ENCODE results near the gene SRPK2.

SRPK2 gene

DNA sequence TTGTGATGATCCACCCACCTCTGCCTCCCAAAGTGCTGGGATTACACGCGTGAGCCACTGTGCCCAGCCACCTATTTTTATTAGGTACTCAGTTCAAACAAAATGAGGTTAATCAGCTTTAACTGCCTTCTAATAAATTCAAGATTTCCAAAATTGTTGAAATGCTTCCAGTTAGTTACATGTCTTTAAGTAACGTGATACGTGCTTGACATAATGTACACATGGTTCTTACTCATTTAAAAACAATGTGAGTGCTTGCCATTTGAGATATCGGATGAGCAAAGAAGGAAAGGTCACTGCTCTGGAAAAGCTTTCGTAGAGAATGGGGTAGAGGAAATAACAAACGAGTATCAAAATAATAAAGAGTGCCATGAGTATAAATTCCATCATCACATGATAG is 291.1 kb downstream of the SRPK2 start:
- DNase-seq (ENCODE audit: low spot score): no peak

DNA sequence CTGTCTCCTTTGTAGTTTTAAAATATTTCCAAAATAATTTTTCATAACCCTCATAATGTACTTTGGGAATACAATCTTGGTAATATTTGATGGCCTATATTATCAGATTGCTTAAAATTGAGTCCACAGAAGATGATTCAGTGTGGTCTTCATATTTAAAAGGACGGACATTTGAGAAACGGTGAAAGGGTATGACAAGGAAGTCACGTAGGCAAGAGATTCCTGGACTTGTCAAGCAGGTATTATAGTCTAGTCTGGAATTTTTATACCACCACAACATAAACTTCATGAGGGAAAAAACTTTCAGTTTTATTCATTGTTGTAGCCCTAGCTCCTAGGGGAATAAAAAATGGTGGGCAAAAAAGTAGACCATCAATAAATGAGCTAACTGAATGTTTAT is 292.4 kb downstream of the SRPK2 start:
- no peak for DNase-seq (ENCODE audit: low spot score)

DNA sequence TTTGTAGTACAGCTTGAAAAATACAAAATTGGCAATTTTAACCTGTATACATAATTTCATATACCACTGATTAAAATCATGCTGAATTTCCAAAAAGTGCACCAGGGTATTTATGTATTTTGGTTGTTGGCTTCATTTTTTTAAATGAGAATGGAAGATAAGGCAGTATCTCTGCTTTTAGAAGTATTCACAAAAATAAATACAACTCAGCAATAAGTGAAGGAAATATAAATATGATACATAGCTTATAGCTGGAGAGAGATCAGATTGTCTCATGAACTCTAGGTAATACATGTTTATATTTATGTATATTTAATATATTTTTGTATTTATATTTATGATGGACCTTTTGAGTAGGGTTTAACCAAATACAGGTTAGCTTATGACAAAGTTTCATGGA is 293.8 kb downstream of the SRPK2 start:
- no peak for DNase-seq (ENCODE audit: low spot score)

GRCh38 chr7:105088456-105088855 is 300.3 kb downstream of the SRPK2 start:
- DNase-seq (ENCODE audit: low spot score): no peak

- no peak for DNase-seq (ENCODE audit: low spot score)
Observed at GRCh38 chr7:105087981-105088380, 300.7 kb downstream of the SRPK2 start.

GRCh38 chr7:105086850-105087249 is 301.9 kb downstream of the SRPK2 start:
- DNase-seq (ENCODE audit: low spot score): no peak

DNA sequence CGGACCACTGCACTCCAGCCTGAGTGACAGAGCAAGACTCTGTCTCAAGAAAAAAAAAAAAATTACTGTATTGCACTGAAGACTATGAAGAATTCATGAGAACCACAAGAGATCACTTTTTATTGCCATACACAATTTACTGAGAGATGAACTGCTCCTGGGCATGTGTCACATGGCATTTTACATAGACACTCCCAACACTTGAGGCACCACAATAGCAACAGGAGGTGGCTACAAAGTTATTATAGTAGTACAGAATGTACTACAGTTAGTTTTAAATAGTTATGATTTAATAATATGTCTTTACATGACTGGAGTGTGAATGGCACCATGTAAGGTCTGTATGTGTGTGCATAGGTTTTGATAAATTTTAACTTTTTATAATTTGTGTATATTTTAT is 304.1 kb downstream of the SRPK2 start:
- no peak for DNase-seq (ENCODE audit: low spot score)

DNA sequence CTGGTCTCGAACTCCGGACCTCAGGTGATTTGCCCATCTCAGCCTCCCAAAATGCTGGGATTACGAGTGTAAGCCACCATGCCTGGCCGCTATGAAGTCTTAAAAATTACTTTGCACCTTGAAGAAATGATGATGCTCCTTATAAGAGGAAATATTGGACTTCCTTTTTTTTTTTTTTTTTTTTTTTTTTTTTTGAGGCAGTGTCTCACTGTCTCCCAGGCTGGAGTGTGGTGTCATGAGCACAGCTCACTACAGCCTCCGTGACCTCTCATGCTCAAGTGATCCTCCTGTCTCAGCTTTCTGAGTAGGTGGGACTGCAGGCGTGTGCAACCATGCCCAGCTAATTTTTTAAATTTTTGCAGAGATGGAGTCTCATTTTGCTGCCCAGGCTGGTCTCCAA is 309.4 kb downstream of the SRPK2 start:
- DNase-seq (ENCODE audit: low spot score): no peak

- no peak for DNase-seq (ENCODE audit: low spot score)
Observed at GRCh38 chr7:105073143-105073542, 315.6 kb downstream of the SRPK2 start.

DNA sequence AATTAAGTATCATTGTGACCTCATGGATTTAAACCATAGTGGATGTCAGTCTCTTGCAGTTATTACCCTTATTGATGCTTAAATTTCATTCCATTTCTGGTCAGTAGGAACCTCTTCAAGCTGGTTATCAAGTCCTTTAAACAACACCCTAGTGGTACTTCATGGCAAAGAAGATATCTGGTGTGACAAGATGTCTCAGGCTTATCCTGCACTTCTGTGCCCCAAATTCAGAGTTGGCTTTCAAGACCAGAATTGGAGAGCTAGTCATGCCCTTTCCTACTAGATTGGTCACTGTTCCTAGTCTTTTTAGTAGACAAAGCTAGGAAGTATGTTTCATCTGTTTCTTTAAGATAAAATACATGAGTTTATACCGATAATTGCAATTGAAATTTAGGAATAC is 319.8 kb downstream of the SRPK2 start:
- DNase-seq (ENCODE audit: low spot score): no peak

DNA sequence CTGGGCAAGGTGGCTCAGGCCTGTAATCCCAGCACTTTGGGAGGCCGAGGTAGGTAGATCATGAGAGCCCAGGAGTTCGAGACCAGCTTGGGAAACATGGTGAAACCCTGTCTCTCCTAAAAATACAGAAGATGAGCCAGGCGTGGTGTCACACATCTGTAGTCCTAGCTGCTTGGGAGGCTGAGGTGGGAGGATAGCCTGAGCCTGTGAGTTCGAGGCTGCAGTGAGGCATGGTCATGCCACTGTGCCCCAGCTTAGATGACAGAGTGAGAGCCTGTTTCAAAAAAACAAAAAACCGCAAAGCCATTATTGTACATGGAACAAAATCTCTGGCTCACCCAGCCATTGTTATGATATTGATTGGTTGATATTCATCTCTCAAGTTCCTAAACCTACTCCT is 321.0 kb downstream of the SRPK2 start:
- no peak for DNase-seq (ENCODE audit: low spot score)

Data from LoVo (cell line).